H1 (cell line): ENCODE data around the gene CTNNBL1.

ENCODE experiments used
- CBX8 ChIP-seq: fragments of 300-800, 300-1000 bp; sonication (generic); IDR thresholded peaks from 2 replicates; pipeline ENCODE4 v1.7.1; 2016; ENCODE audit warnings: low read depth, low read length, borderline replicate concordance
- CEBPB ChIP-seq: IDR thresholded peaks from 2 replicates; pipeline ENCODE4 v1.6.1; 2012; ENCODE audit warnings: low read depth, low read length
- CTCF ChIP-seq, 3 experiments: IDR thresholded peaks; 1 replicate in 2 of 3; 2 replicates in 1 of 3; pipeline versions ENCODE4 v1.5.1 to v1.6.1; 2011; ENCODE audit warnings: low read length in 3 of 3, mild to moderate bottlenecking in 3 of 3, inconsistent platforms in 2 of 3, low read depth in 1 of 3, moderate library complexity in 1 of 3; ENCODE audit not compliant: insufficient read depth in 1 of 3; ENCODE audit errors: control extremely low read depth in 1 of 3
- EP300 ChIP-seq, 2 experiments: IDR thresholded peaks; 1 replicate in 1 of 2; 2 replicates in 1 of 2; pipeline ENCODE4 v1.6.1; 2011 to 2012; ENCODE audit warnings: low read depth in 2 of 2, low read length in 2 of 2, mild to moderate bottlenecking in 2 of 2, borderline replicate concordance in 1 of 2, inconsistent platforms in 1 of 2, moderate library complexity in 1 of 2
- JUN ChIP-seq: IDR thresholded peaks from 2 replicates; pipeline ENCODE4 v1.6.1; 2011; ENCODE audit warnings: low read depth, mild to moderate bottlenecking, improper control_type of control experiment, low read length
- JUND ChIP-seq: IDR thresholded peaks from 2 replicates; pipeline ENCODE4 v1.6.1; 2011; ENCODE audit warnings: mild to moderate bottlenecking, improper control_type of control experiment, low read length
- MAFK ChIP-seq: IDR thresholded peaks from 2 replicates; pipeline ENCODE4 v1.6.1; 2012; ENCODE audit warnings: low read depth, mild to moderate bottlenecking, improper control_type of control experiment, low read length
- POLR2A ChIP-seq, 2 experiments: IDR thresholded peaks; 1 replicate in 1 of 2; 2 replicates in 1 of 2; pipeline ENCODE4 v1.6.1; 2011; ENCODE audit warnings: low read depth in 2 of 2, low read length in 2 of 2, mild to moderate bottlenecking in 2 of 2; ENCODE audit errors: control extremely low read depth in 1 of 2
- POLR2AphosphoS5 ChIP-seq: IDR thresholded peaks from 2 replicates; pipeline ENCODE4 v1.6.1; 2011; ENCODE audit warnings: low read depth, low read length
- RNF2 ChIP-seq: fragments of 200-900, 300-1000 bp; sonication (generic); IDR thresholded peaks from 2 replicates; pipeline ENCODE4 v1.7.1; 2016; ENCODE audit warnings: borderline replicate concordance, low read depth, mild to moderate bottlenecking, antibody characterized with exemption, low read length; ENCODE audit not compliant: poor library complexity, severe bottlenecking; ENCODE audit errors: missing control alignments
- ZNF274 ChIP-seq: IDR thresholded peaks from 2 replicates; pipeline ENCODE4 v1.7.0; 2012; ENCODE audit warnings: low read length, borderline replicate concordance; ENCODE audit errors: extremely low read depth

GRCh38 chr20:37748015-37748414 is 54.2 kb downstream of the CTNNBL1 start:
- no peak for TF ChIP-seq JUN
- no peak for TF ChIP-seq CTCF (IDR thresholded peaks at IDR 0.05; ENCODE audit: control extremely low read depth in 1 of 3, insufficient read depth in 1 of 3, low read depth in 1 of 3, low read length in 3 of 3)
- no peak for TF ChIP-seq EP300 (IDR thresholded peaks at IDR 0.05; ENCODE audit: borderline replicate concordance in 1 of 2, low read depth in 2 of 2, low read length in 2 of 2)
- no peak for TF ChIP-seq RNF2
- no peak for TF ChIP-seq ZNF274
- TF ChIP-seq POLR2AphosphoS5: no peak
- no peak for TF ChIP-seq POLR2A (IDR thresholded peaks at IDR 0.05; ENCODE audit: control extremely low read depth in 1 of 2, low read depth in 2 of 2, low read length in 2 of 2)
- TF ChIP-seq JUND: no peak
- TF ChIP-seq CBX8: no peak
- TF ChIP-seq CEBPB: no peak
- TF ChIP-seq MAFK: no peak
